ENCODE data around the gene ZNF8. TPM values are rescaled to one million over a fixed set of nuclear protein-coding genes. Genes with fewer than 3 reads are reported as not detected.
A peak's percentile ranks its signal among the peaks of the same experiment; 100 is the strongest.
"Not testable (repeated sequence)": the region's sequence is repeated elsewhere in the genome, so short reads cannot be mapped to it uniquely, and the experiment has no call there.

ZNF8 gene
- total and polyA plus RNA-seq, 2 of the 4 experiments (the other 2 are of a cell fraction) = 2.1 to 3.9 TPM

DNA sequence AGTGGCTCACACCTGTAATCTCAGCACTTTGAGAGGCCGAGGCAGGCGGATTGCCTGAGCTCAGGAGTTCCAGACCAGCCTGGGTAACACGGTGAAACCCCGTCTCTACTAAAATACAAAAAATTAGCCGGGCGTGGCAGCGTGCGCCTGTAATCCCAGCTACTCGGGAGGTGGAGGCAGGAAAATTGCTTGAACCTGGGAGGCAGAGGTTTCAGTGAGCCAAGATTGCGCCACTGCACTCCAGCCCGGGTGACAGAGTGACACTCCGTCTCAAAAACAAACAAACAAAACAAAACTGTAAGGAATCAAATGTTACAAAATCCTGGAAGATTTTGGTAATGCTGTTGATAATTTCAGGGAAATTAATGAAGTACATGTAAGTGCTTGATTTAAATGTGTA is 69.3 kb downstream of the ZNF8 start:
- H4K5ac ChIP-seq (ENCODE audit: low read depth, low read length); H3K18ac ChIP-seq (ENCODE audit: low read depth, low read length); H3K36me3 ChIP-seq (ENCODE audit: control insufficient read depth, insufficient read depth, low read length); H2BK5ac ChIP-seq (ENCODE audit: low read depth, low read length, poor library complexity, severe bottlenecking); H3K9me1 ChIP-seq (ENCODE audit: insufficient read depth, low read length); BruUV-seq (replicated peaks); H2AK5ac ChIP-seq (ENCODE audit: low read depth, low read length); H2BK20ac ChIP-seq (ENCODE audit: low read depth, low read length); dilution Hi-C loops (cut with HindIII; ENCODE audit: low sequenced_read_pairs, unreplicated experiment); H2AK9ac ChIP-seq (replicated peaks; ENCODE audit: low read depth, low read length, poor library complexity); H3K9me3 ChIP-seq (ENCODE audit: control insufficient read depth, insufficient read depth, low read length); H2BK120ac ChIP-seq (ENCODE audit: low read depth, low read length); H3K4me1 ChIP-seq (ENCODE audit: control insufficient read depth, insufficient read depth, low read length); H3K27me3 ChIP-seq (ENCODE audit: control insufficient read depth, insufficient read depth, low read length); DNase-seq; H2BK15ac ChIP-seq (ENCODE audit: low read depth, low read length); H4K91ac ChIP-seq (ENCODE audit: insufficient read depth, low read depth, low read length); H4K20me1 ChIP-seq (ENCODE audit: insufficient read depth, low read length); in situ Hi-C loops (cut with MboI; ENCODE audit: low sequenced_read_pairs); CTCF ChIA-PET; intact Hi-C loops (cut with micrococcal nuclease); H3K56ac ChIP-seq (ENCODE audit: extremely low read depth, insufficient read depth, low read length): not testable (repeated sequence)
- H3K4me3 ChIP-seq (ENCODE audit: insufficient read depth, low read depth, low read length) = peak overlapping the region; percentile 66
- H4K8ac ChIP-seq (ENCODE audit: low read depth in 2 of 2, low read length in 2 of 2) = peak overlapping the region in 1 of 2 experiments; percentile 85; a peak in 3 of 4 replicates
- ATAC-seq (ENCODE audit: low read depth) = peak; percentile 1; the same call in 1 of the 2 replicates
- peak overlapping the region; percentile 74 for H3K14ac ChIP-seq (replicated peaks; ENCODE audit: low read depth, low read length)
- peaks cover 12 to 51% of the 10 kb centered on the region in 2 experiments for H3K79me1 ChIP-seq (ENCODE audit: low read depth in 1 of 2, low read length in 2 of 2)
- H3K27ac ChIP-seq (ENCODE audit: insufficient read depth, low read length) = peak overlapping the region; percentile 57
- peak overlapping the region; percentile 22; the same call in 1 of the 2 replicates for H3K23ac ChIP-seq (ENCODE audit: low read depth, low read length)
- WGBS, 2 experiments (ENCODE audit: extremely low coverage in 2 of 2, insufficient read length in 1 of 2) = no CpG with 5 or more reads among the region's 12 CpGs
- peak overlapping the region; percentile 69 for H3K9ac ChIP-seq (ENCODE audit: low read depth, low read length)
- peak overlapping the region; percentile 72; the same call in 1 of the 2 replicates for H3K4ac ChIP-seq (ENCODE audit: low read depth, low read length)
- peak overlapping the region; percentile 40 for H3K4me2 ChIP-seq (ENCODE audit: low read depth, low read length)
- H2AFZ ChIP-seq (replicated peaks; ENCODE audit: low read length, poor library complexity) = peak overlapping the region; percentile 99
- POLR2A ChIA-PET (ENCODE audit: unreplicated experiment) = interaction anchor here (1.2 to 1.4 kb wide), 2 partner anchors 14 to 18 kb away, joined by 3 to 5 read pairs; partner anchors contain the start of gene ZNF497
